Glomerular visceral epithelial cell (primary cell): ENCODE data around the gene STRIP2.
"Not testable (repeated sequence)": the region's sequence is repeated elsewhere in the genome, so short reads cannot be mapped to it uniquely, and the experiment has no call there.

Experiments
- DNase-seq: peaks from one replicate; pipeline ENCODE4 v3.0.0-alpha.2; 2016; ENCODE audit errors: extremely low spot score

STRIP2 gene

GRCh38 chr7:129433847-129434674 is at the start of gene STRIP2:
Gene STRIP2 (plus strand): TSS chr7:129434432. CDS start chr7:129434473, 41 bp downstream.
- peak; percentile 89 for DNase-seq

GRCh38 chr7:129385116-129385515 is 49.1 kb upstream of the STRIP2 start:
- no peak for DNase-seq

- no peak for DNase-seq
Measured at GRCh38 chr7:129385598-129385997, 48.6 kb upstream of the STRIP2 start.

- no peak for DNase-seq
Measured at GRCh38 chr7:129386506-129386905, 47.7 kb upstream of the STRIP2 start.

GRCh38 chr7:129387537-129387936 is 46.7 kb upstream of the STRIP2 start:
- DNase-seq, result no peak

GRCh38 chr7:129388333-129389098 is 45.7 kb upstream of the STRIP2 start:
- DNase-seq, result no peak

- no peak for DNase-seq
Measured at GRCh38 chr7:129389829-129390228, 44.4 kb upstream of the STRIP2 start.

GRCh38 chr7:129390314-129390713 is 43.9 kb upstream of the STRIP2 start:
- no peak for DNase-seq

- no peak for DNase-seq
Measured at GRCh38 chr7:129391546-129392171, 42.6 kb upstream of the STRIP2 start.

- DNase-seq, result no peak
Measured at GRCh38 chr7:129393255-129393654, 41.0 kb upstream of the STRIP2 start.

- peak; percentile 11 for DNase-seq
Measured at GRCh38 chr7:129394101-129394500, 40.1 kb upstream of the STRIP2 start.

GRCh38 chr7:129394982-129395914 is 39.0 kb upstream of the STRIP2 start:
- no peak for DNase-seq

GRCh38 chr7:129401228-129401966 is 32.8 kb upstream of the STRIP2 start:
- DNase-seq, result peak; percentile 9

- DNase-seq, result peak; percentile 1
Measured at GRCh38 chr7:129401967-129402860, 32.0 kb upstream of the STRIP2 start.

GRCh38 chr7:129405527-129405926 is 28.7 kb upstream of the STRIP2 start:
- DNase-seq, result no peak

GRCh38 chr7:129410238-129410637 is 24.0 kb upstream of the STRIP2 start:
- not testable (repeated sequence) for DNase-seq

GRCh38 chr7:129412501-129412900 is 21.7 kb upstream of the STRIP2 start:
- DNase-seq, result no peak

GRCh38 chr7:129417073-129417472 is 17.2 kb upstream of the STRIP2 start:
- no peak for DNase-seq

- no peak for DNase-seq
Measured at GRCh38 chr7:129421717-129422250, 12.4 kb upstream of the STRIP2 start.
